SK-N-SH treated with all-trans-retinoic acid at 6 μM for 48 hours (cell line): ENCODE data around the gene PDGFD.

Experiments used
- ATAC-seq: fragments of 200-7000 bp; cut with Tn5 transposase; 3 replicates; pipeline ENCODE4 v1.9.1; 2020; ENCODE audit warnings: mild to moderate bottlenecking, moderate library complexity
- ARNTL ChIP-seq: fragments of 450-650 bp; formaldehyde crosslinking; IDR thresholded peaks from 2 replicates; pipeline ENCODE4 v1.5.0; 2020; ENCODE audit warnings: low read depth, mild to moderate bottlenecking, moderate library complexity, borderline replicate concordance
- BACH2 ChIP-seq: fragments of 250-450 bp; sonication (Bioruptor Pico); IDR thresholded peaks from 2 replicates; pipeline ENCODE4 v1.9.0; 2021; ENCODE audit warnings: mild to moderate bottlenecking, borderline replicate concordance
- CSDC2 ChIP-seq: fragments of 250-450 bp; sonication (Bioruptor Pico); IDR thresholded peaks from 2 replicates; pipeline ENCODE4 v1.5.0; 2020; ENCODE audit warnings: mild to moderate bottlenecking, moderate library complexity
- ISL1 ChIP-seq: fragments of 250-450 bp; sonication (Bioruptor Pico); IDR thresholded peaks from 2 replicates; pipeline ENCODE4 v2.1.2; 2022; ENCODE audit warnings: mild to moderate bottlenecking, moderate library complexity
- OSR1 ChIP-seq: fragments of 250-450 bp; sonication (Bioruptor Pico); IDR thresholded peaks from 2 replicates; pipeline ENCODE4 v1.8.0; 2022; ENCODE audit warnings: moderate library complexity, mild to moderate bottlenecking, inconsistent platforms
- PPARA ChIP-seq: fragments of 250-450 bp; sonication (Bioruptor Pico); IDR thresholded peaks from 2 replicates; pipeline ENCODE4 v1.5.0; 2020; ENCODE audit warnings: mild to moderate bottlenecking, borderline replicate concordance
- RARB ChIP-seq: fragments of 250-450 bp; sonication (Bioruptor Pico); IDR thresholded peaks from 2 replicates; pipeline ENCODE4 v1.8.0; 2021; ENCODE audit warnings: mild to moderate bottlenecking, moderate library complexity
- SNAI2 ChIP-seq: fragments of 250-450 bp; sonication (Bioruptor Pico); IDR thresholded peaks from 2 replicates; pipeline ENCODE4 v1.5.0; 2020; ENCODE audit warnings: mild to moderate bottlenecking, moderate library complexity
- TCF4 ChIP-seq: fragments of 250-450 bp; sonication (Bioruptor Pico); IDR thresholded peaks from 2 replicates; pipeline ENCODE4 v1.8.0; 2021; ENCODE audit warnings: mild to moderate bottlenecking, moderate library complexity, borderline replicate concordance
- TOX ChIP-seq: fragments of 250-450 bp; sonication (Bioruptor Pico); IDR thresholded peaks from 2 replicates; pipeline ENCODE4 v1.8.0; 2021; ENCODE audit warnings: mild to moderate bottlenecking, moderate library complexity, borderline replicate concordance
- ZC3H10 ChIP-seq: fragments of 250-450 bp; sonication (Bioruptor Pico); IDR thresholded peaks from 2 replicates; pipeline ENCODE4 v1.5.1; 2021; ENCODE audit warnings: mild to moderate bottlenecking, moderate library complexity
- ZFP3 ChIP-seq: fragments of 250-450 bp; sonication (Bioruptor Pico); IDR thresholded peaks from 2 replicates; pipeline ENCODE4 v1.5.0; 2020; ENCODE audit warnings: mild to moderate bottlenecking, moderate library complexity
- ZFP30 ChIP-seq: fragments of 450-650 bp; formaldehyde crosslinking; IDR thresholded peaks from 2 replicates; pipeline ENCODE4 v1.5.0; 2022; ENCODE audit warnings: mild to moderate bottlenecking, moderate library complexity
- ZNF565 ChIP-seq: fragments of 450-650 bp; formaldehyde crosslinking; conservative IDR thresholded peaks from 2 replicates; pipeline ENCODE4 v1.5.0; 2020; ENCODE audit warnings: low read depth, mild to moderate bottlenecking, moderate library complexity
- ZNF70 ChIP-seq: fragments of 450-650 bp; formaldehyde crosslinking; IDR thresholded peaks from 2 replicates; pipeline ENCODE4 v1.5.0; 2020; ENCODE audit warnings: mild to moderate bottlenecking, moderate library complexity
- ZNF8 ChIP-seq: fragments of 450-650 bp; formaldehyde crosslinking; IDR thresholded peaks from 2 replicates; pipeline ENCODE4 v1.5.0; 2020; ENCODE audit warnings: mild to moderate bottlenecking, moderate library complexity
- TF ChIP-seq, protein P1 (sequence below): fragments of 250-450 bp; sonication (Bioruptor Pico); IDR thresholded peaks from 2 replicates; pipeline ENCODE4 v1.5.0; 2020; ENCODE audit warnings: mild to moderate bottlenecking, moderate library complexity
- TF ChIP-seq, protein P2 (sequence below): fragments of 250-450 bp; sonication (Bioruptor Pico); IDR thresholded peaks from 2 replicates; pipeline ENCODE4 v1.5.1; 2020; ENCODE audit warnings: low read depth, mild to moderate bottlenecking, moderate library complexity
- TF ChIP-seq, protein P3 (sequence below): fragments of 250-450 bp; sonication (Bioruptor Pico); IDR thresholded peaks from 2 replicates; pipeline ENCODE4 v1.8.0; 2021; ENCODE audit warnings: low read depth, mild to moderate bottlenecking, moderate library complexity, borderline replicate concordance
- TF ChIP-seq, protein P4 (sequence below): fragments of 250-450 bp; sonication (Bioruptor Pico); IDR thresholded peaks from 2 replicates; pipeline ENCODE4 v1.5.1; 2021; ENCODE audit warnings: mild to moderate bottlenecking, moderate library complexity

The PDGFD gene

DNA sequence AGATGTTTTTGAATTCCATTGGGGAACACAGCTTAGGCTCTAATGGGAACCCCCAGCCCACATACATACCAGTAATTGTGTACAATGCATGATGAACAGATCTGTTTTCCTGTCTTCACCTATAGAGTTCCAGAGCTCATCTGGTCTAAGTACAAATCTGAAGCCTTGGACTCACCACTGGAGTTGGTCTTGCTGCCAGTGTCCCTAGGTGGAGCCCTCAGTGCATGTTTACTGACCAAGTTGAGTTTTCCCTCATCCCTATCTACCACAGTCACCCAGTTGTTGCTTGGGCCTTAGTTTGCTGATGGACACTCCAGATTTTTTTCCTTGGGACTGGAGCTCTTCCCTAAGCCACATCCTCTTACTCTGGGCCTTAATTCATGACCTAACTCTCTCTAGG is 286.7 kb downstream of the PDGFD start:
- no peak for TF ChIP-seq ISL1 (CRISPR knock-in tag)
- TF ChIP-seq, protein P1, sequence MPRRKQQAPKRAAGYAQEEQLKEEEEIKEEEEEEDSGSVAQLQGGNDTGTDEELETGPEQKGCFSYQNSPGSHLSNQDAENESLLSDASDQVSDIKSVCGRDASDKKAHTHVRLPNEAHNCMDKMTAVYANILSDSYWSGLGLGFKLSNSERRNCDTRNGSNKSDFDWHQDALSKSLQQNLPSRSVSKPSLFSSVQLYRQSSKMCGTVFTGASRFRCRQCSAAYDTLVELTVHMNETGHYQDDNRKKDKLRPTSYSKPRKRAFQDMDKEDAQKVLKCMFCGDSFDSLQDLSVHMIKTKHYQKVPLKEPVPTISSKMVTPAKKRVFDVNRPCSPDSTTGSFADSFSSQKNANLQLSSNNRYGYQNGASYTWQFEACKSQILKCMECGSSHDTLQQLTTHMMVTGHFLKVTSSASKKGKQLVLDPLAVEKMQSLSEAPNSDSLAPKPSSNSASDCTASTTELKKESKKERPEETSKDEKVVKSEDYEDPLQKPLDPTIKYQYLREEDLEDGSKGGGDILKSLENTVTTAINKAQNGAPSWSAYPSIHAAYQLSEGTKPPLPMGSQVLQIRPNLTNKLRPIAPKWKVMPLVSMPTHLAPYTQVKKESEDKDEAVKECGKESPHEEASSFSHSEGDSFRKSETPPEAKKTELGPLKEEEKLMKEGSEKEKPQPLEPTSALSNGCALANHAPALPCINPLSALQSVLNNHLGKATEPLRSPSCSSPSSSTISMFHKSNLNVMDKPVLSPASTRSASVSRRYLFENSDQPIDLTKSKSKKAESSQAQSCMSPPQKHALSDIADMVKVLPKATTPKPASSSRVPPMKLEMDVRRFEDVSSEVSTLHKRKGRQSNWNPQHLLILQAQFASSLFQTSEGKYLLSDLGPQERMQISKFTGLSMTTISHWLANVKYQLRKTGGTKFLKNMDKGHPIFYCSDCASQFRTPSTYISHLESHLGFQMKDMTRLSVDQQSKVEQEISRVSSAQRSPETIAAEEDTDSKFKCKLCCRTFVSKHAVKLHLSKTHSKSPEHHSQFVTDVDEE, result no peak
- TF ChIP-seq, protein P2, sequence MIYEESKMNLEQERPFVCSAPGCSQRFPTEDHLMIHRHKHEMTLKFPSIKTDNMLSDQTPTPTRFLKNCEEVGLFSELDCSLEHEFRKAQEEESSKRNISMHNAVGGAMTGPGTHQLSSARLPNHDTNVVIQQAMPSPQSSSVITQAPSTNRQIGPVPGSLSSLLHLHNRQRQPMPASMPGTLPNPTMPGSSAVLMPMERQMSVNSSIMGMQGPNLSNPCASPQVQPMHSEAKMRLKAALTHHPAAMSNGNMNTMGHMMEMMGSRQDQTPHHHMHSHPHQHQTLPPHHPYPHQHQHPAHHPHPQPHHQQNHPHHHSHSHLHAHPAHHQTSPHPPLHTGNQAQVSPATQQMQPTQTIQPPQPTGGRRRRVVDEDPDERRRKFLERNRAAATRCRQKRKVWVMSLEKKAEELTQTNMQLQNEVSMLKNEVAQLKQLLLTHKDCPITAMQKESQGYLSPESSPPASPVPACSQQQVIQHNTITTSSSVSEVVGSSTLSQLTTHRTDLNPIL (CRISPR knock-in tag), result no peak
- TF ChIP-seq, all 23 proteins: peak for 0
- ATAC-seq, result peak; percentile 45; the same call in 1 of the 3 replicates

DNA sequence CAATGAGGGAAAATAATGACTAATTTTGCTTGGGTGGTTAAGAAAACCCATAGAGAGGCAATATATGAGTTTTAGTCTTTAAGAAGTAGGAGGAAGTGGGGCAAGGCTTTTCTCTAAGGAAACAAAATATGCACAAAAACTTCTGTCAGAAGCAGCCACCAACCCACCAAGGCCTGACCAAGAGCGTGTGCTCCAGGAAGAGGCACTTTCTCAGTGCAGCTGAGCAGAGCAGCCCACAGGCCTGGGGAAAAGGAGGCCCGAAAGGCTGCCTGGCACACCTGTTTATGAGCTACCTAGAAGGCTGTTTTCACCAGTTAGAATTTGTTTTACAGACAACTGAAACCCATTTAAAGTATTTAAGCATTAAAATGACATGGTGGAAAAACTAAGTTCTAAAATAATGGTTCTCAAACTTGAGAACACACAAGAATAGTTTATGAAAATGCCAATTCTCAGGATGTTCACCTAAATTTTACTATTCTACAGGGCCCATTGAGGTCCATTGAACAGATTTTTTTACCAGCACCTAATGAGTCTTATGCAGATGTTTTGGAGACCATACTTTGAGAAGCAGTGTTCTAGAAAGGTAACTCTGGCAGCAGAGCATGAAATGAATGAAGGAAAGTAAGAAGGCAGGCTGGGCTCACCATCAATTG is 288.0 kb downstream of the PDGFD start:
- TF ChIP-seq ZFP3 (CRISPR knock-in tag) (no peak), ARNTL (CRISPR knock-in tag) (no peak), OSR1 (CRISPR knock-in tag) (no peak), ZNF70 (CRISPR knock-in tag) (no peak), BACH2 (no peak), TCF4 (CRISPR knock-in tag) (no peak), PPARA (CRISPR knock-in tag) (no peak), RARB (no peak), ZFP30 (CRISPR knock-in tag) (no peak), TOX (CRISPR knock-in tag) (no peak), CSDC2 (CRISPR knock-in tag) (no peak), SNAI2 (CRISPR knock-in tag) (no peak), ZNF8 (CRISPR knock-in tag) (no peak), ZC3H10 (CRISPR knock-in tag) (no peak), ZNF565 (CRISPR knock-in tag) (no peak), ISL1 (CRISPR knock-in tag) (no peak)
- TF ChIP-seq, protein P1, result no peak
- TF ChIP-seq, protein P2 (CRISPR knock-in tag), result no peak
- TF ChIP-seq, protein P3, sequence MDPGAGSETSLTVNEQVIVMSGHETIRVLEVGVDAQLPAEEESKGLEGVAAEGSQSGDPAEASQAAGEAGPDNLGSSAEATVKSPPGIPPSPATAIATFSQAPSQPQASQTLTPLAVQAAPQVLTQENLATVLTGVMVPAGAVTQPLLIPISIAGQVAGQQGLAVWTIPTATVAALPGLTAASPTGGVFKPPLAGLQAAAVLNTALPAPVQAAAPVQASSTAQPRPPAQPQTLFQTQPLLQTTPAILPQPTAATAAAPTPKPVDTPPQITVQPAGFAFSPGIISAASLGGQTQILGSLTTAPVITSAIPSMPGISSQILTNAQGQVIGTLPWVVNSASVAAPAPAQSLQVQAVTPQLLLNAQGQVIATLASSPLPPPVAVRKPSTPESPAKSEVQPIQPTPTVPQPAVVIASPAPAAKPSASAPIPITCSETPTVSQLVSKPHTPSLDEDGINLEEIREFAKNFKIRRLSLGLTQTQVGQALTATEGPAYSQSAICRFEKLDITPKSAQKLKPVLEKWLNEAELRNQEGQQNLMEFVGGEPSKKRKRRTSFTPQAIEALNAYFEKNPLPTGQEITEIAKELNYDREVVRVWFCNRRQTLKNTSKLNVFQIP (CRISPR knock-in tag), result no peak
- TF ChIP-seq, protein P4, sequence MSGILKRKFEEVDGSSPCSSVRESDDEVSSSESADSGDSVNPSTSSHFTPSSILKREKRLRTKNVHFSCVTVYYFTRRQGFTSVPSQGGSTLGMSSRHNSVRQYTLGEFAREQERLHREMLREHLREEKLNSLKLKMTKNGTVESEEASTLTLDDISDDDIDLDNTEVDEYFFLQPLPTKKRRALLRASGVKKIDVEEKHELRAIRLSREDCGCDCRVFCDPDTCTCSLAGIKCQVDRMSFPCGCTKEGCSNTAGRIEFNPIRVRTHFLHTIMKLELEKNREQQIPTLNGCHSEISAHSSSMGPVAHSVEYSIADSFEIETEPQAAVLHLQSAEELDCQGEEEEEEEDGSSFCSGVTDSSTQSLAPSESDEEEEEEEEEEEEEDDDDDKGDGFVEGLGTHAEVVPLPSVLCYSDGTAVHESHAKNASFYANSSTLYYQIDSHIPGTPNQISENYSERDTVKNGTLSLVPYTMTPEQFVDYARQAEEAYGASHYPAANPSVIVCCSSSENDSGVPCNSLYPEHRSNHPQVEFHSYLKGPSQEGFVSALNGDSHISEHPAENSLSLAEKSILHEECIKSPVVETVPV (CRISPR knock-in tag), result no peak
- no peak for ATAC-seq
